22Rv1 (cell line): ENCODE results near the gene EDIL3.

Experiments used
- CTCF ChIP-seq: fragments of 450-650 bp; IDR thresholded peaks from 2 replicates; pipeline ENCODE4 v1.5.1; 2017; ENCODE audit warnings: mild to moderate bottlenecking
- ZFX ChIP-seq: fragments of 450-650 bp; IDR thresholded peaks from 2 replicates; pipeline ENCODE4 v1.6.1; 2017; ENCODE audit warnings: antibody characterized with exemption, borderline replicate concordance

- TF ChIP-seq CTCF, result no peak
- no peak for TF ChIP-seq ZFX
Measured at GRCh38 chr5:84374568-84374967, 10.1 kb downstream of the EDIL3 start.
